Measurements from ENCODE around the gene TRIM54.
"Not testable (repeated sequence)": the region's sequence is repeated elsewhere in the genome, so short reads cannot be mapped to it uniquely, and the experiment has no call there.

TRIM54 gene

DNA sequence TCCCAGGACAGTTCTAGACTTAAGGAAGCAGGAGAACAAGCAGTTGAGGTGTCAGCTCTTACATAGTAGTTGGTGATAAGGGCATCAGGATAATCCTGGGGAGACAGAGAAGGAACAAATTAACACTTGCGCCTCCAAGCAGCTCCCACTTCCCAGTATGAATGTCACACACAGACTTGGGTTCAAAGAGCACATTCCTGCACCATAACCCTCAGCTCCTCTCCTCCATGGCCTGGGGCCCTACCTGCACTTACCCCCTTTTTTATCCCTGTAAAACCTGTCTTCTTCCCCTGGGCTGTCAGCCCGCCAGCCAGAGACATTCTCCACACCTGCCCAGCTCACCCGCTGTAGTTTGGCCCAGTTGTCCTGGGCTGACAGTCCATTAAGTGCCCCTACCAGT, 29.9 kb downstream of the TRIM54 start:
- Histone ChIP-seq H3K27ac (ENCODE audit: low read depth, low read length) (no peak overlapping the region), H3K36me3 (ENCODE audit: insufficient read depth, low read length) (peaks cover 9% of the 10 kb centered on the region; the same call in 1 of the 2 replicates), H2AFZ (ENCODE audit: low read length, unreplicated experiment) (no peak overlapping the region), H3K79me2 (ENCODE audit: control insufficient read depth, insufficient read depth, low read length, unreplicated experiment) (no peaks in the 10 kb centered on the region), H3K4me1 (ENCODE audit: control insufficient read depth, insufficient read depth, low read length, unreplicated experiment) (no peaks in the 10 kb centered on the region), H3K4me3 (ENCODE audit: low read depth, low read length) (no peak overlapping the region), H3K27me3 (ENCODE audit: insufficient read depth, low read length) (peaks cover 17% of the 10 kb centered on the region)

DNA sequence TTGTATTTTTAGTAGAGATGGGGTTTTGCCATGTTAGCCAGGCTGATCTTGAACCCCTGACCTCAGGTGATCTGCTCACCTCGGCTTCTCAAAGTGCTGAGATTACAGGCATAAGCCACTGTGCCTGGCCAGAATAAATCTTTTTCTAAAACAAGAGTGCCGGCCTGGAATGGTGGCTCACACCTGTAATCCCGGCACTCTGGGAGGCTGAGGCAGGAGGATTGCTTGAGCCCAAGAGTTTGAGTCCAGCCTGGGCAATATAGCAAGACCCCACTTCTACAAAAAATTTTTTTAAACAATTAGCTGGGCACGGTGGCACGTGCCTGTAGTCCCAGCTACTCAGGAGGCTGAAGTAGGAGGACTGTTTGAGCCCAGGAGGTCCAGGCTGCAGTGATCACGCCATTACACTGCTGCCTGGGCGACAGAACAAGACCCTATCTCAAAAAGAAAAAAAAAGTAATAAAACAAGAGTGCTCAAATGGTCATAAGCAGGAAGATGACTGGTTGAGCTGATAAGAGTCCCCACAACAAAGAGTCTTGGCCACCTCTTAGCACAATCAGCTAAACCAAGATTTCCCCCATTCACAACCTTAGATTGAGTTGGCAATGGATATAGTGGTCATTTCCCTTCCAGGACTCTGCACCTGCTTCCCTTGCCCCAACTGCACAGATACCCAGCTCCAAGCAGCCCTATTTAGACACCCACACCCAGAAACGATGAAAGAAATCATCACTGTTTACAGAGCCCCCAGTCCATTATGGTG, 31.8 kb downstream of the TRIM54 start:
- H3K4me3 ChIP-seq (ENCODE audit: low read depth, low read length): no peak overlapping the region
- no peaks in the 10 kb centered on the region for H3K4me1 ChIP-seq (ENCODE audit: control insufficient read depth, insufficient read depth, low read length, unreplicated experiment)
- H3K27me3 ChIP-seq (ENCODE audit: insufficient read depth, low read length): no peaks in the 10 kb centered on the region
- peaks cover 5% of the 10 kb centered on the region; the same call in 1 of the 2 replicates for H3K36me3 ChIP-seq (ENCODE audit: insufficient read depth, low read length)
- H3K27ac ChIP-seq (ENCODE audit: low read depth, low read length): no peak overlapping the region
- H3K79me2 ChIP-seq (ENCODE audit: control insufficient read depth, insufficient read depth, low read length, unreplicated experiment): peaks cover 3% of the 10 kb centered on the region
- H2AFZ ChIP-seq (ENCODE audit: low read length, unreplicated experiment): no peak overlapping the region

- peaks cover under 1% of the 10 kb centered on the region; the same call in 1 of the 2 replicates for H3K36me3 ChIP-seq (ENCODE audit: insufficient read depth, low read length)
- no peaks in the 10 kb centered on the region for H3K27me3 ChIP-seq (ENCODE audit: insufficient read depth, low read length)
- no peak overlapping the region for H3K27ac ChIP-seq (ENCODE audit: low read depth, low read length)
- H2AFZ ChIP-seq (ENCODE audit: low read length, unreplicated experiment): no peak overlapping the region
- H3K4me1 ChIP-seq (ENCODE audit: control insufficient read depth, insufficient read depth, low read length, unreplicated experiment): no peaks in the 10 kb centered on the region
- no peak overlapping the region for H3K4me3 ChIP-seq (ENCODE audit: low read depth, low read length)
- peaks cover 7% of the 10 kb centered on the region for H3K79me2 ChIP-seq (ENCODE audit: control insufficient read depth, insufficient read depth, low read length, unreplicated experiment)
Measured at GRCh38 chr2:27314709-27315108, 32.5 kb downstream of the TRIM54 start.

DNA sequence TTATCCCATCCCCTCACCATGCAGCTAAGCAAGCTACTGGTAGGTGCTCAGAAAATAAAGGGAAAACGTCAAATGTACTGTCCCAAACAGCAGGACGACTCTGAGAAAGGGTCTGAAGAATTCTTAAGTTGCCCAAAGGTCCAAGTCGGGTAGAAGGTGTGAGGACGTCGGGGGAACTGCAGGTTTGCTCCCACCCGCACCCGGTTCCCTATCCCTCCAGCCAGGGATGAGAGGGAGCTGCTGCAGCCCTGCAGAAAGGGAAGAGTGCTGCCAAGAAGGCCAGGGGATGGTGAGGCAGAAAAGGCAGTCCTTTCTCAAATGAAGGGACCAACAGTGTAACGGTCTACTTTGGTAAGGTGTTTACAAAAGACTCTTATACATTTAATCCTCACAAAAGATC, 32.9 kb downstream of the TRIM54 start:
- H3K27me3 ChIP-seq (ENCODE audit: insufficient read depth, low read length): no peaks in the 10 kb centered on the region
- H3K4me1 ChIP-seq (ENCODE audit: control insufficient read depth, insufficient read depth, low read length, unreplicated experiment): no peaks in the 10 kb centered on the region
- H3K27ac ChIP-seq (ENCODE audit: low read depth, low read length): no peak overlapping the region
- H3K79me2 ChIP-seq (ENCODE audit: control insufficient read depth, insufficient read depth, low read length, unreplicated experiment): peaks cover 7% of the 10 kb centered on the region
- no peak overlapping the region for H2AFZ ChIP-seq (ENCODE audit: low read length, unreplicated experiment)
- no peaks in the 10 kb centered on the region for H3K36me3 ChIP-seq (ENCODE audit: insufficient read depth, low read length)
- no peak overlapping the region for H3K4me3 ChIP-seq (ENCODE audit: low read depth, low read length)

DNA sequence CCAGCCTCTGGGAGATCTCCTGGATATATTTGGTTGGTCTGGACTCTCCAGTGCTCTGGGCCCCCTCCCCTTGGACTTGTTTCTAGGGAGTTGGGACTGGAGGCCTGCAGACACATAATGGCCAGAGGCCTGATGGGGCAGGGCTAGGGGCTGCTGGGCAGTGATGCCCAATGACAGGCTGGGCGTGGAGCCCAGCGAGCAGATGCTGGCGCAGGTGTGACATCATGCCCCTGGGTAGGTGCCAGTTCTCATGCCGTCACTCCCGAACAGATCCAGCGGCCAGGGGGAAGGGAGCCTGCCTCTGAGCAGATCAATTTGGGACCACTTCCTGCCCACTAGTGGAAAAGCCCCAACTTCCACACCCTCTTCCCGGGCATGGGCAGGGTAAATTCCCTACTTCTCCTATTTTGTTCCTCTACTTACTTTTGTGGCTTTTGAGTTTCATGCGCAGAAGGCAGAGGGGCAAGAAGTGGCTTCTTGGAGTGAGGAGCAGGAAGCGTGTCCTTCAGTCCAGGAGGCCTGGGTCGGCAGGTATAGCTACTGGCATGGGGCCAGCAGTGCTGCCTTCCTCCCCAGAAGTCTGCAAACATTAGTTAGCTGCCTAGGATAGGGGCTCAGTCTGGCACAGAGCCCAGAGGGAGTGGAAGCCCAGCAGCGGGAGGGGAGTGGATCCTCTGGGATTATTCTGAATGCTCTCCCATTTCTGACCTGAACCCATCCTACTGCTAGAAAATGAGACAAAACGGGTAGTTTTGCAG, 34.6 kb downstream of the TRIM54 start:
- Histone ChIP-seq H3K27ac (ENCODE audit: low read depth, low read length) (no peak overlapping the region), H3K4me1 (ENCODE audit: control insufficient read depth, insufficient read depth, low read length, unreplicated experiment) (peaks cover 14% of the 10 kb centered on the region), H3K27me3 (ENCODE audit: insufficient read depth, low read length) (no peaks in the 10 kb centered on the region), H3K4me3 (ENCODE audit: low read depth, low read length) (no peak overlapping the region), H3K79me2 (ENCODE audit: control insufficient read depth, insufficient read depth, low read length, unreplicated experiment) (peaks cover 13% of the 10 kb centered on the region), H3K36me3 (ENCODE audit: insufficient read depth, low read length) (no peaks in the 10 kb centered on the region), H2AFZ (ENCODE audit: low read length, unreplicated experiment) (no peak overlapping the region)

- H2AFZ ChIP-seq (ENCODE audit: low read length, unreplicated experiment); H3K27ac ChIP-seq (ENCODE audit: low read depth, low read length); H3K36me3 ChIP-seq (ENCODE audit: insufficient read depth, low read length); H3K27me3 ChIP-seq (ENCODE audit: insufficient read depth, low read length); H3K4me3 ChIP-seq (ENCODE audit: low read depth, low read length): not testable (repeated sequence)
- Histone ChIP-seq H3K4me1 (ENCODE audit: control insufficient read depth, insufficient read depth, low read length, unreplicated experiment) (peaks cover 18% of the 10 kb centered on the region), H3K79me2 (ENCODE audit: control insufficient read depth, insufficient read depth, low read length, unreplicated experiment) (peaks cover 22% of the 10 kb centered on the region)
Measured at GRCh38 chr2:27319839-27320238, 37.6 kb downstream of the TRIM54 start.

DNA sequence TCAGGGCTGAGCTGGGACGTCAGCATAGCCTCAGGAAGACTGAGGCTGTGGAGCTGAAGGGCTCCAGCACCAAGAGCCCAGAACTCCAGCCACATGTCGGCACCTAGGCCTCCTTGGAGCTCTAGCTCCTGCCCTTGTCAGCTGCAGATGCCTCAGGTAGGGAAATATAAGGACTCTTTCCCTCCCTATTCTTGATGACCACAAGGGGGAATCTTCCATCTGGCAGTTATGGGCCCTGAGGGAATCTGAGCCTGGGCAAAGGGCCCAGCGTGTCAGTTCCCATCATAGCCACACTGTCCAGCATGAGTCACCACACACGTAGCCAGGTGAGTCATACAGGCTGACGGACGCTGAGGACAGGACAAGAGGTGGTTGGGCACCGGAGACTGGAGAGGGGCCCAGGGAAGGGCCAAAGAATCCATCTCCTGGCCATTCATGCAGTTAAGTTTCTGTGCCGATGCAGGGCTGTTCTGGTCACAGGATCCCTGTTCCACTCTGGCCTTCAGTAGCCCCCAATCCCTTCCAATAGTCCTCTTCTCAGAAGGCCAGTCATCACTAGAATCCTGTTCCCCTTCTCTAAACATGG, 38.8 kb downstream of the TRIM54 start:
- Histone ChIP-seq H3K4me3 (ENCODE audit: low read depth, low read length) (peak overlapping the region; percentile 99), H2AFZ (ENCODE audit: low read length, unreplicated experiment) (no peak overlapping the region), H3K4me1 (ENCODE audit: control insufficient read depth, insufficient read depth, low read length, unreplicated experiment) (peaks cover 18% of the 10 kb centered on the region), H3K79me2 (ENCODE audit: control insufficient read depth, insufficient read depth, low read length, unreplicated experiment) (peaks cover 22% of the 10 kb centered on the region), H3K27me3 (ENCODE audit: insufficient read depth, low read length) (no peaks in the 10 kb centered on the region), H3K27ac (ENCODE audit: low read depth, low read length) (peak overlapping the region; percentile 95), H3K36me3 (ENCODE audit: insufficient read depth, low read length) (no peaks in the 10 kb centered on the region)

DNA sequence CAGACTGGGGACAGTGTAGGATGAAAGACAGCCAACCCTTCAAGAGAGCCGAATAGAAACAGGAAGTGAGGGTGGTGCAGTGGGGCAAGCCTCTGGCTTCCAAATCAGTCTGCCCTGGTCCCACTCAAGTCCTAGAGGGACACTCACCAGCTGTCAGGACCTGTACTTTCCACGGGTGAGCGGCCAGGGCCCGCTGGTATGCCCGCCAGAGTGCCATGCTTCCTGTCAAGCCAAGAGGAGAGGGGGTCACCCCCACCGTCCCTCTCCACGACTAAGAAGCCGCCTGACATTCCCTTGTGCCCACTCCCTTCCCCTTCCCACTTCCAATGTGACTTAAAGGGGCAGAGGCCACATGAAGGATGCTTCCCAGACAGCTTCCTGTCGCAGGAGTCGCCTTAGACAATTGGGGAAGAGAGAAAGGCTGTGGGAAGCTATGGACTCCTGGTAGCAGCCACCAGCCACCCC, 40.1 kb downstream of the TRIM54 start:
- H3K36me3 ChIP-seq (ENCODE audit: insufficient read depth, low read length): no peaks in the 10 kb centered on the region
- H3K27me3 ChIP-seq (ENCODE audit: insufficient read depth, low read length): no peaks in the 10 kb centered on the region
- H3K79me2 ChIP-seq (ENCODE audit: control insufficient read depth, insufficient read depth, low read length, unreplicated experiment): peaks cover 22% of the 10 kb centered on the region
- H3K27ac ChIP-seq (ENCODE audit: low read depth, low read length): peak overlapping the region; percentile 95
- peak overlapping the region; percentile 99 for H3K4me3 ChIP-seq (ENCODE audit: low read depth, low read length)
- H2AFZ ChIP-seq (ENCODE audit: low read length, unreplicated experiment): peak overlapping the region; percentile 83
- peaks cover 18% of the 10 kb centered on the region for H3K4me1 ChIP-seq (ENCODE audit: control insufficient read depth, insufficient read depth, low read length, unreplicated experiment)

DNA sequence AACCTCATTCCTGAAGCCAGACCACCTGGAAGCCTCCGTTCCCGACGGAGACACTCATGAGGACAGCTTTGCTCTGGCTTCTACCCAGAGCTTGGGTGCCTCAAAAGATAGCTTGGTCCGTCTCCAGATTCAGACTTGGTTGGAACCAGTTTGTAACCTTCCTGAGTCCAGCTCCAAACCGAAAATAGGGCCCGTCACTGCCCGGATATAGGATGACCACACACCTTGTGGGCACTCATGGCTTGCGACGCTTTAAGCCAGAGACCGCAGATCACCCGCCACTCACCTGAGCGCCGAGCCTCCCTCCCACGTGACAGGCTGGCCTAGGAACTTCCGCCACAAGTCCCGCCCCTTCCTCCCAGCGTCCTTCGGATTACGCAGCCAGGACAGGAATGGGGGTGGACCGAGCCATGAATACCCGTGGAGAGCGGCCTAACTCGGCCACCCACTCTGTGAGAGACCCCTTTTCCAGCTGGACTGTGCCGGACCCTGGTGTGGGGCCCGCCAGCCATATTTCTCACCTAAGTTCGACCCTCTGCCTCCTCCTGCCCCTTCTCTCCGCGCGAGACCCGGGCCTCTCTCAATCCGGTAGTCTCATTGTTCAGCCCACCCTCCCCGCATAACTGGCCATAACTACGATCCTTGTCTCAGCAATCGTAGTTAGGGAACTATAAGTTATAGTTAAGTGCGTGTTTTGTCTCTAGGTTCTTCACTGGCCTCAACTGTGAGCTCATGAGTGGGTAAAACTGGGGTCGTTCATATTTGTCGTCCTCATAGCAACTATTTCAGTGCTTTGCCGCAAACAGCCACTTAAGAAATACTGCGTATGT, 40.8 kb downstream of the TRIM54 start, which contains the start of gene MPV17:
TSS of gene MPV17 (minus strand) at position 332 of the 830 bp plus-strand sequence. CDS start 580 bp downstream, outside the sequence.
- Histone ChIP-seq H2AFZ (ENCODE audit: low read length, unreplicated experiment) (peak within 1 kb of the TSS; percentile 94), H3K27ac (ENCODE audit: low read depth, low read length) (peak within 1 kb of the TSS; percentile 95)

More for the DNA sequence above, 40.8 kb downstream of the TRIM54 start, which contains the start of gene MPV17:
- peak within 1 kb of the TSS; percentile 99 for H3K4me3 ChIP-seq (ENCODE audit: low read depth, low read length)
- H3K79me2 ChIP-seq (ENCODE audit: control insufficient read depth, insufficient read depth, low read length, unreplicated experiment): peaks cover 22% of the 10 kb centered on the region
- peaks cover 18% of the 10 kb centered on the region for H3K4me1 ChIP-seq (ENCODE audit: control insufficient read depth, insufficient read depth, low read length, unreplicated experiment)
- H3K27me3 ChIP-seq (ENCODE audit: insufficient read depth, low read length): no peaks in the 10 kb centered on the region
- H3K36me3 ChIP-seq (ENCODE audit: insufficient read depth, low read length): no peaks in the 10 kb centered on the region
